Pancreas (tissue), 10 donors: ENCODE data around the gene TIMM21. TPM values are rescaled to one million over a fixed set of nuclear protein-coding genes. Genes with fewer than 3 reads are reported as not detected.

Source experiments
- ATAC-seq, 4 donors: fragments of 200-7000 bp; cut with Tn5 transposase; one replicate each; pipeline versions ENCODE4 v1.8.0 to v1.9.1; 2020; ENCODE audit warnings: mild to moderate bottlenecking in 4 of 4, moderate library complexity in 4 of 4
- DNase-seq, 6 donors: peaks; one replicate each; pipeline ENCODE4 v3.0.0-alpha.2; 2020
- FAIRE-seq: peaks from 2 replicates; lab custom pipeline; 2012; peaks lifted over from hg19 to GRCh38; lab: Jason Lieb, UNC
- H3K27ac ChIP-seq, 4 donors: fragments of 200-600 bp; sonication (generic); 1 replicate in 3 of 4; 2 replicates in 1 of 4; pipeline versions ENCODE4 v1.5.0 to v1.8.0; 2020
- H3K27me3 ChIP-seq, 4 donors: fragments of 200-600 bp; one replicate each; pipeline ENCODE4 v1.8.0; 2021
- H3K36me3 ChIP-seq, 3 donors: fragments of 200-600 bp; sonication (generic) in 1 of 3; one replicate each; pipeline versions ENCODE4 v1.5.0 to v1.8.0; 2020 to 2021
- H3K4me1 ChIP-seq, 3 donors: fragments of 200-600 bp; one replicate each; pipeline ENCODE4 v1.8.0; 2021
- H3K4me3 ChIP-seq, 4 donors: fragments of 200-600 bp; sonication (generic) in 2 of 4; one replicate each; pipeline versions ENCODE4 v1.5.0 to v1.8.0; 2020 to 2021
- H3K9me3 ChIP-seq, 4 donors: fragments of 200-600 bp; one replicate each; pipeline ENCODE4 v1.8.0; 2021
- WGBS, 2 donors: extraction: QIAGEN DNeasy Blood & Tissue Kit; methylation state at CpG; one replicate each; pipeline ENCODE4 v1.1.7; 2013; 5-methylcytosine and 5-hydroxymethylcytosine counted together
- intact Hi-C, 3 donors: fragments of 100-400 bp; cut with DNase I; formaldehyde crosslinking; loops; one replicate each; pipeline versions ENCODE4 v1.11.1 to v1.14.2; 2022
- polyA plus RNA-seq, 2 donors: library from polyadenylated mRNA; stranded (reverse); fragments of 200-250 nt; gene quantifications; one replicate each; pipeline ENCODE4 v1.2.3, GENCODE V29; 2013
- total RNA-seq, 6 donors: library from RNA; stranded (reverse); fragmentation: NEBNext Ultra II Directional in 4 of 6; extraction: Animal tissue kit (Norgen Biotek cat#: 25700) in 4 of 6; gene quantifications; one replicate each; pipeline versions ENCODE4 v1.2.1 to v1.2.4, GENCODE V29; 2021 to 2023
- TF ChIP-seq, protein P1 (sequence below), 4 donors: fragments of 200-600 bp; sonication (generic) in 3 of 4; IDR thresholded peaks; one replicate each; pipeline versions ENCODE4 v1.5.0 to v1.8.0; 2021; ENCODE audit warnings: antibody characterized with exemption in 4 of 4
- donor health status: healthy with polysubstance abuse.
- donor health status: DM: no; HTN: no; CAD: no; lungs with moderate emphysema.
- donor health status: DM: no; HTN: no; CAD: no.
- donor health status: control.
- donor health status: control.
- donor health status: Bipolar disorder and iron deficiency.
- donor health status: DM: yes; HTN: yes; CAD: no.
- donor health status: DM: no; HTN: no; CAD: no.
- donor health status: DM: no; HTN: no; CAD: no.
- donor health status: DM: yes; HTN: yes; CAD: no.

The TIMM21 gene
- total and polyA plus RNA-seq, 8 donors: 6.0 to 14.3 (median 10.0) TPM

DNA sequence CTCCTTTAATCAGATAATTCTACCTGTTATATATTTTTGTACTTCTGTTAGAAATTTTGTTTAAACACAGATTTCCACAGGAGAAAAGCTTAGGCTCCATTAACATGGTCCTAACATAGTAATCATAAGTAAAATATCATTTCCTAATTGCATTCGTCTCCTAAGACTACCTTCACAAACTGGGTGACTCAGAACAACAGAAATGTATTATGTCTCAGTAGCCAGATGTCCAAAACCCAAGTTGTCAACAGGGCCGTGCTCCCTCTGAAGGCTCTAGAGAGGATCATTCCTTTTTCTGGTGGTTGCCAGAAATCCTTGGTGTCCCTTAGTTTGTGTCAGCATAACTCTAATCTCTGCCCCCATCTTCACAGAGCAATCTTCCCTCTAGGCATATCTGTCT lies 6.1 kb upstream of the TIMM21 start:
- H3K9me3 ChIP-seq: no peaks in the 10 kb centered on the region
- no peaks in the 10 kb centered on the region for H3K4me1 ChIP-seq
- no peak for ATAC-seq
- H3K27me3 ChIP-seq: no peaks in the 10 kb centered on the region
- intact Hi-C loops: no loop called here
- no peak for FAIRE-seq
- WGBS, 2 donors: 42 to 73% methylated on average over 2 of the region's 2 CpGs
- TF ChIP-seq, protein P1, sequence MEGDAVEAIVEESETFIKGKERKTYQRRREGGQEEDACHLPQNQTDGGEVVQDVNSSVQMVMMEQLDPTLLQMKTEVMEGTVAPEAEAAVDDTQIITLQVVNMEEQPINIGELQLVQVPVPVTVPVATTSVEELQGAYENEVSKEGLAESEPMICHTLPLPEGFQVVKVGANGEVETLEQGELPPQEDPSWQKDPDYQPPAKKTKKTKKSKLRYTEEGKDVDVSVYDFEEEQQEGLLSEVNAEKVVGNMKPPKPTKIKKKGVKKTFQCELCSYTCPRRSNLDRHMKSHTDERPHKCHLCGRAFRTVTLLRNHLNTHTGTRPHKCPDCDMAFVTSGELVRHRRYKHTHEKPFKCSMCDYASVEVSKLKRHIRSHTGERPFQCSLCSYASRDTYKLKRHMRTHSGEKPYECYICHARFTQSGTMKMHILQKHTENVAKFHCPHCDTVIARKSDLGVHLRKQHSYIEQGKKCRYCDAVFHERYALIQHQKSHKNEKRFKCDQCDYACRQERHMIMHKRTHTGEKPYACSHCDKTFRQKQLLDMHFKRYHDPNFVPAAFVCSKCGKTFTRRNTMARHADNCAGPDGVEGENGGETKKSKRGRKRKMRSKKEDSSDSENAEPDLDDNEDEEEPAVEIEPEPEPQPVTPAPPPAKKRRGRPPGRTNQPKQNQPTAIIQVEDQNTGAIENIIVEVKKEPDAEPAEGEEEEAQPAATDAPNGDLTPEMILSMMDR (IDR thresholded peaks at IDR 0.05): no peak
- no peak overlapping the region for H3K27ac ChIP-seq
- H3K4me3 ChIP-seq: no peak overlapping the region
- no peaks in the 10 kb centered on the region for H3K36me3 ChIP-seq
- no peak for DNase-seq

DNA sequence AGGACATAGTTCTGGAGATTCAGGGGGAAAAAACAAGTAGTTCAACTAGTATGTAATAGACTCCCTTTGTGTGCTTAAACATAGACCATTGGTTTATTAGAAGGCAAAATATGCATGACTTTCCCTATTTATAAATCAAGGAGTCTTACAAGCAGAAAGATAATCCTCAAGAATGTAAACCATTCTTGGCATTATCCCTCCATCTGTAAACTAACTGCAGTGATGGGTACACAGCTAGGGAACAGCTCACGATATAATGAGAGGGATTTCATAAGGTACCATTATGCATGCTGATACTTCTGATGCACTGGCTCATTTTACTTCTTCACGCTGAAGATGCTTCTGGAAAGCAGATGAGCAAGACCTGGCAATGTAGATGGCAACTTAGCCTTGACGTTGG lies 1.6 kb upstream of the TIMM21 start:
- no peak for ATAC-seq
- FAIRE-seq: no peak
- 29 to 32% methylated on average over 3 of the region's 3 CpGs for WGBS, 2 donors
- Histone ChIP-seq H3K27ac (no peak overlapping the region), H3K36me3 (no peaks in the 10 kb centered on the region), H3K9me3 (no peaks in the 10 kb centered on the region), H3K27me3 (no peaks in the 10 kb centered on the region), H3K4me3 (peak overlapping the region in 2 of 4 donors; percentile 69 to 73), H3K4me1 (peaks cover 0 to 17% (median 14%) of the 10 kb centered on the region in 3 donors)
- TF ChIP-seq, protein P1 (IDR thresholded peaks at IDR 0.05): no peak
- intact Hi-C loops: no loop called here
- DNase-seq: no peak

DNA sequence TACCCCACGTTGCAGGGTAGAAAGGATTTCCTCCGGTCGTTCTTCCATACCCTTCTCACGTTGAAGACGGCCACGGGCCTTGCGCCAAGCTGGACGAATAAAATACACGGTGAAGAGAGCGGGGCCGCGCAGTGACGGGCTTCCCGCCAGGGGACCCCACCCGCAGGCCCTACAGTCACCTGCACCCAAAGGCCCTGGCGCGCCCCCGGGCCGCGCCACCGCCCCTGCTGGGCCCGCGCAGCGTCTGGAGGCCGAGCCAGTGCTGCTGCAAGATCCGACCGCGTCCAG lies 888 bp upstream of the TIMM21 start:
- no peaks in the 10 kb centered on the region for H3K27me3 ChIP-seq
- H3K4me1 ChIP-seq: peaks cover 0 to 17% (median 14%) of the 10 kb centered on the region in 3 donors
- peak overlapping the region; percentile 53 to 95 (median 84) for H3K27ac ChIP-seq
- TF ChIP-seq, protein P1 (IDR thresholded peaks at IDR 0.05): no peak
- 0% methylated on average over 22 to 28 of the region's 28 CpGs for WGBS, 2 donors
- no peaks in the 10 kb centered on the region for H3K36me3 ChIP-seq
- no peak for ATAC-seq
- no peaks in the 10 kb centered on the region for H3K9me3 ChIP-seq
- H3K4me3 ChIP-seq: peak overlapping the region; percentile 63 to 73 (median 70)
- no peak for DNase-seq
- FAIRE-seq: no peak
- intact Hi-C loops: no loop called here

- Histone ChIP-seq H3K9me3 (no peaks in the 10 kb centered on the region), H3K4me1 (peaks cover 0 to 17% (median 14%) of the 10 kb centered on the region in 3 donors), H3K4me3 (peak overlapping the region; percentile 63 to 73 (median 70)), H3K27me3 (no peaks in the 10 kb centered on the region), H3K27ac (peak overlapping the region; percentile 53 to 95 (median 78)), H3K36me3 (no peaks in the 10 kb centered on the region)
- intact Hi-C loops: no loop called here
- FAIRE-seq: no peak
- no peak for ATAC-seq
- WGBS, 2 donors: 0% methylated on average over 25 of the region's 25 CpGs
- no peak for DNase-seq
- TF ChIP-seq, protein P1 (IDR thresholded peaks at IDR 0.05): no peak
Observed at GRCh38 chr18:74148543-74149070, 284 bp downstream of the TIMM21 start.

DNA sequence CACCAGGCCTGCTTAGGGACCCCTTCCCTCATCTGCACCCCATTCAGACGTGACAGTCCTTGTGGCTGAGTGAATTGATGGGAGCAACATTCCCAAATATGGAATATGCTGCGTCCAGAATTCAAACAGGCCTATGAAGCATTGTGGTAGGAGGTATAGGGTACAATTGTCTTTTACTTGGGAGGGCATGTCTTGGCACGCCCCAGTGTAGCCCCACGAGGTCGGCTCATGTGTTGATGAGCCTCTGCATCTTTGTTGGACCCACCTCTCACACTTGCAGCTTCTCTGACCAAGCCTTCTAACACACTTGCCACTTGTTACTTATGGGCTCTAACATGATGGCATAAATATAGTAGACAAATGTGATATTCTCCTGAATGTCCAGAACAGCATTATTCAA lies 1.6 kb downstream of the TIMM21 start:
- H3K27ac ChIP-seq: no peak overlapping the region
- intact Hi-C loops: no loop called here
- TF ChIP-seq, protein P1 (IDR thresholded peaks at IDR 0.05): no peak
- no peaks in the 10 kb centered on the region for H3K27me3 ChIP-seq
- H3K36me3 ChIP-seq: no peaks in the 10 kb centered on the region
- ATAC-seq (no peak), FAIRE-seq (no peak), DNase-seq (no peak)
- H3K4me1 ChIP-seq: peaks cover 0 to 17% (median 14%) of the 10 kb centered on the region in 3 donors
- WGBS, 2 donors: 66% methylated on average over 5 of the region's 5 CpGs
- H3K4me3 ChIP-seq: no peak overlapping the region
- H3K9me3 ChIP-seq: no peaks in the 10 kb centered on the region
